Measurements from ENCODE around the gene LGR5. TPM values are rescaled to one million over a fixed set of nuclear protein-coding genes. Genes with fewer than 3 reads are reported as not detected.
A peak's percentile ranks its signal among the peaks of the same experiment; 100 is the strongest.

Gene LGR5
- total and polyA plus RNA-seq, 9 of the 15 experiments (the other 6 are each of a cell fraction or from before 2014, with no cell fraction given) = not detected

- TF ChIP-seq KLF6 (CRISPR knock-in tag; IDR thresholded peaks at IDR 0.05; ENCODE audit: borderline replicate concordance) (no peak), ZBTB1 (CRISPR knock-in tag; IDR thresholded peaks at IDR 0.05; ENCODE audit: borderline replicate concordance, low read depth) (no peak), CEBPB (tag; IDR thresholded peaks at IDR 0.05) (peak; percentile 73), ELK3 (CRISPR knock-in tag; IDR thresholded peaks at IDR 0.05) (no peak), ZBTB9 (CRISPR knock-in tag; IDR thresholded peaks at IDR 0.05) (no peak), PRPF4 (IDR thresholded peaks at IDR 0.05; ENCODE audit: insufficient read depth, low read depth, low read length, poor library complexity, severe bottlenecking) (no peak), RAD21 (CRISPR knock-in tag; conservative IDR thresholded peaks at IDR 0.05 in 1 of 2, IDR thresholded peaks at IDR 0.05 in 1 of 2) (no peak), ZNF551 (CRISPR knock-in tag; IDR thresholded peaks at IDR 0.05) (no peak), SMARCE1 (IDR thresholded peaks at IDR 0.05) (peak; percentile 50; the same call in 1 of the 2 replicates), ZFP1 (CRISPR knock-in tag; IDR thresholded peaks at IDR 0.05) (no peak), TCF15 (CRISPR knock-in tag; IDR thresholded peaks at IDR 0.05) (no peak), SMARCC2 (IDR thresholded peaks at IDR 0.05; ENCODE audit: low read depth) (no peak), ZBED1 (IDR thresholded peaks at IDR 0.05) (no peak), NFE2L1 (tag; IDR thresholded peaks at IDR 0.05; ENCODE audit: borderline replicate concordance, low read depth) (no peak), VEZF1 (CRISPR knock-in tag; IDR thresholded peaks at IDR 0.05) (peak; percentile 53; the same call in 1 of the 2 replicates), TARDBP (IDR thresholded peaks at IDR 0.05) (no peak), PHF20 (IDR thresholded peaks at IDR 0.05; ENCODE audit: partially characterized antibody) (no peak), PREB (CRISPR knock-in tag; IDR thresholded peaks at IDR 0.05) (no peak), POLR2G (IDR thresholded peaks at IDR 0.05; ENCODE audit: low read depth, low read length) (no peak)
These were observed 1.5 kb downstream of the LGR5 start (continued) for GRCh38 chr12:71440763-71441748.

All from K562 (cell line).